AG08395 (cell line): ENCODE data around the gene FUT1.
A peak's percentile ranks its signal among the peaks of the same experiment; 100 is the strongest.
"Not testable (repeated sequence)": the region's sequence is repeated elsewhere in the genome, so short reads cannot be mapped to it uniquely, and the experiment has no call there.

ENCODE experiments used
- DNase-seq: peaks from one replicate; pipeline ENCODE4 v3.0.0; 2012; ENCODE audit warnings: mixed read lengths, low spot score

The FUT1 gene

GRCh38 chr19:48768171-48768753 lies 15.8 kb upstream of the FUT1 start:
- not testable (repeated sequence) for DNase-seq

- not testable (repeated sequence) for DNase-seq
These were observed 13.4 kb upstream of the FUT1 start for GRCh38 chr19:48765816-48766215.

GRCh38 chr19:48760504-48761205 lies 8.2 kb upstream of the FUT1 start:
- DNase-seq = no peak

- no peak for DNase-seq
These were observed 5.3 kb upstream of the FUT1 start for GRCh38 chr19:48757741-48758144.

- DNase-seq = no peak
These were observed 4.7 kb upstream of the FUT1 start for GRCh38 chr19:48757089-48757675.

- DNase-seq = no peak
These were observed 4.2 kb upstream of the FUT1 start for GRCh38 chr19:48756686-48757085.

- no peak for DNase-seq
These were observed 3.8 kb upstream of the FUT1 start for GRCh38 chr19:48756212-48756611.

GRCh38 chr19:48755787-48756186 lies 3.3 kb upstream of the FUT1 start:
- no peak for DNase-seq

GRCh38 chr19:48755084-48755641 lies 2.7 kb upstream of the FUT1 start, which contains the start of gene FGF21:
FGF21 (plus strand) TSS chr19:48755524; CDS start chr19:48756237, 713 bp downstream.
- no peak for DNase-seq

GRCh38 chr19:48751845-48752495 lies 471 bp downstream of the FUT1 start:
- DNase-seq = no peak

GRCh38 chr19:48750771-48751504 lies 1.5 kb downstream of the FUT1 start:
- no peak for DNase-seq

- DNase-seq = no peak
These were observed 2.1 kb downstream of the FUT1 start for GRCh38 chr19:48750351-48750750.

- DNase-seq = no peak
These were observed 2.8 kb downstream of the FUT1 start for GRCh38 chr19:48749571-48750198.

- DNase-seq = peak; percentile 87
These were observed 5.5 kb downstream of the FUT1 start, which contains the start of gene IZUMO1 for GRCh38 chr19:48746738-48747575. IZUMO1 (minus strand) TSS chr19:48746909; CDS start chr19:48745859, 1,050 bp downstream.

GRCh38 chr19:48746110-48746509 lies 6.3 kb downstream of the FUT1 start:
- no peak for DNase-seq

GRCh38 chr19:48745208-48745995 lies 7.0 kb downstream of the FUT1 start:
- peak; percentile 80 for DNase-seq

- DNase-seq = no peak
These were observed 10.3 kb downstream of the FUT1 start for GRCh38 chr19:48742096-48742495.

GRCh38 chr19:48741129-48741999 lies 11.1 kb downstream of the FUT1 start:
- DNase-seq = no peak
